Measurements from ENCODE around the gene SEL1L3. TPM values are rescaled to one million over a fixed set of nuclear protein-coding genes. Genes with fewer than 3 reads are reported as not detected.
A peak's percentile ranks its signal among the peaks of the same experiment; 100 is the strongest.

The SEL1L3 gene
- total RNA-seq, 1 experiment from 2014 or later, result 15.7 TPM

- CTCF ChIA-PET, result no interaction called here
- intact Hi-C loops (cut with micrococcal nuclease; ENCODE audit: unreplicated experiment), result no loop called here
- POLR2A ChIA-PET, result no interaction called here
Measured at GRCh38 chr4:25725870-25726269, 136.9 kb downstream of the SEL1L3 start.

DNA sequence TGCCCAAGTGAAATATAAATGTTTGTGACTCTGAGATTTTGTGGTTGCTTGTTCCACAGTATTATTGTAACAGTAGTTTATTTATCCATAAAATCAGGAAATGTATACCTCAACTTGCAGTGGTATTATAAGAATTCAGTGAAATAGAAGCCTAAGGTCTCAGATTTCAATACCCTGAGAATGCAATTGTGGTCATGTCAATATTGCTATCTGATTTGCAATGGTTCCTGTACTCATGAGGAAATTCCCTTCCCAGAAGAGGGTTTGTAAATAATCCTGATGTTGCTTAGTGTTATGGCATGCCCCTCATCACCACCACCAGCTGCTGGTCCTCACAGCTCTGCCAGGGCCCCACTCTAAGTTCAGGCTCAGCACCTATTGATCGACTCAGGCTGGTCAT lies 139.4 kb downstream of the SEL1L3 start:
- no TSS peak for BruUV-seq (replicated peaks)
- Mint-ChIP-seq H3K36me3 (ENCODE audit: insufficient read depth, unreplicated experiment) (no peaks in the 10 kb centered on the region), H3K4me1 (ENCODE audit: low read depth, unreplicated experiment) (no peaks in the 10 kb centered on the region), H3K9me3 (ENCODE audit: unreplicated experiment) (no peaks in the 10 kb centered on the region), H3K27me3 (ENCODE audit: insufficient read depth, unreplicated experiment) (no peaks in the 10 kb centered on the region), H3K27ac (ENCODE audit: unreplicated experiment) (no peak overlapping the region), H3K4me3 (ENCODE audit: unreplicated experiment) (no peak overlapping the region)
- intact Hi-C loops (cut with micrococcal nuclease; ENCODE audit: unreplicated experiment), result no loop called here
- no peaks in the 10 kb centered on the region for H3K27me3 ChIP-seq (replicated peaks; ENCODE audit: control insufficient read depth, insufficient read depth, low read length)
- H3K9me3 ChIP-seq, result no peaks in the 10 kb centered on the region
- H3K36me3 ChIP-seq (ENCODE audit: control insufficient read depth, insufficient read depth, low read length), result no peaks in the 10 kb centered on the region
- no peak for TF ChIP-seq CTCF (IDR thresholded peaks at IDR 0.05; ENCODE audit: insufficient read depth in 1 of 2, low read depth in 1 of 2, low read length in 1 of 2, severe bottlenecking in 1 of 2, unreplicated experiment in 1 of 2)
- CTCF ChIA-PET, result no interaction called here
- H3K4me1 ChIP-seq, result no peaks in the 10 kb centered on the region; the same call in 1 of the 2 replicates
- no peak for DNase-seq
- POLR2A ChIA-PET, result no interaction called here
- no peak overlapping the region for H3K4me3 ChIP-seq (ENCODE audit: low read depth, low read length)

More at GRCh38 chr4:25725870-25726269, 136.9 kb downstream of the SEL1L3 start:
- no peaks in the 10 kb centered on the region for H3K9me3 ChIP-seq
- BruUV-seq (replicated peaks), result no TSS peak
- no peaks in the 10 kb centered on the region for H3K9me3 Mint-ChIP-seq (ENCODE audit: unreplicated experiment)
- H3K27me3 Mint-ChIP-seq (ENCODE audit: insufficient read depth, unreplicated experiment), result no peaks in the 10 kb centered on the region
- DNase-seq, result no peak
- H3K36me3 Mint-ChIP-seq (ENCODE audit: insufficient read depth, unreplicated experiment), result no peaks in the 10 kb centered on the region
- H3K4me1 Mint-ChIP-seq (ENCODE audit: low read depth, unreplicated experiment), result no peaks in the 10 kb centered on the region
- H3K4me1 ChIP-seq, result no peaks in the 10 kb centered on the region; the same call in 1 of the 2 replicates
- TF ChIP-seq CTCF (IDR thresholded peaks at IDR 0.05; ENCODE audit: insufficient read depth in 1 of 2, low read depth in 1 of 2, low read length in 1 of 2, severe bottlenecking in 1 of 2, unreplicated experiment in 1 of 2), result no peak
- H3K36me3 ChIP-seq (ENCODE audit: control insufficient read depth, insufficient read depth, low read length), result no peaks in the 10 kb centered on the region
- peak overlapping the region; percentile 51 for H3K27ac Mint-ChIP-seq (ENCODE audit: unreplicated experiment)
- H3K4me3 Mint-ChIP-seq (ENCODE audit: unreplicated experiment), result no peak overlapping the region
- H3K27me3 ChIP-seq (replicated peaks; ENCODE audit: control insufficient read depth, insufficient read depth, low read length), result no peaks in the 10 kb centered on the region
- H3K4me3 ChIP-seq (ENCODE audit: low read depth, low read length), result no peak overlapping the region

GRCh38 chr4:25722964-25723363 lies 139.8 kb downstream of the SEL1L3 start:
- H3K27me3 ChIP-seq (replicated peaks; ENCODE audit: control insufficient read depth, insufficient read depth, low read length), result no peaks in the 10 kb centered on the region
- H3K4me3 Mint-ChIP-seq (ENCODE audit: unreplicated experiment), result no peak overlapping the region
- no peak overlapping the region for H3K27ac Mint-ChIP-seq (ENCODE audit: unreplicated experiment)
- TF ChIP-seq CTCF (IDR thresholded peaks at IDR 0.05; ENCODE audit: insufficient read depth in 1 of 2, low read depth in 1 of 2, low read length in 1 of 2, severe bottlenecking in 1 of 2, unreplicated experiment in 1 of 2), result no peak
- no peaks in the 10 kb centered on the region for H3K36me3 Mint-ChIP-seq (ENCODE audit: insufficient read depth, unreplicated experiment)
- intact Hi-C loops (cut with micrococcal nuclease; ENCODE audit: unreplicated experiment), result no loop called here
- no peaks in the 10 kb centered on the region for H3K9me3 Mint-ChIP-seq (ENCODE audit: unreplicated experiment)
- H3K4me3 ChIP-seq (ENCODE audit: low read depth, low read length), result no peak overlapping the region
- no peaks in the 10 kb centered on the region for H3K9me3 ChIP-seq
- no peaks in the 10 kb centered on the region for H3K4me1 Mint-ChIP-seq (ENCODE audit: low read depth, unreplicated experiment)
- no peaks in the 10 kb centered on the region for H3K36me3 ChIP-seq (ENCODE audit: control insufficient read depth, insufficient read depth, low read length)
- H3K4me1 ChIP-seq, result no peaks in the 10 kb centered on the region; the same call in 1 of the 2 replicates
- H3K27me3 Mint-ChIP-seq (ENCODE audit: insufficient read depth, unreplicated experiment), result no peaks in the 10 kb centered on the region
- BruUV-seq (replicated peaks), result no TSS peak
- ChIA-PET CTCF (interaction anchor here (0.6 kb wide), 1 partner anchor 272 kb away, joined by 3 read pairs; no protein-coding TSS in a partner anchor), POLR2A (no interaction called here)
- DNase-seq, result peak; percentile 14 to 40
